NCI-H345 (cell line): Measurements from ENCODE around the gene SHROOM4.

Experiments
- DNase-seq: peaks from one replicate; lab custom pipeline; 2025; lab: John Stamatoyannopoulos, UW

The SHROOM4 gene

GRCh38 chrX:50776248-50776647 is 37.7 kb downstream of the SHROOM4 start:
- no peak for DNase-seq

GRCh38 chrX:50771382-50771781 is 42.6 kb downstream of the SHROOM4 start:
- no peak for DNase-seq

- DNase-seq = no peak
Measured at GRCh38 chrX:50770702-50771101, 43.3 kb downstream of the SHROOM4 start.

- DNase-seq = no peak
Measured at GRCh38 chrX:50769389-50770063, 44.5 kb downstream of the SHROOM4 start.

GRCh38 chrX:50768801-50769200 is 45.2 kb downstream of the SHROOM4 start:
- no peak for DNase-seq

- DNase-seq = no peak
Measured at GRCh38 chrX:50765986-50766385, 48.0 kb downstream of the SHROOM4 start.

- DNase-seq = no peak
Measured at GRCh38 chrX:50762578-50762977, 51.4 kb downstream of the SHROOM4 start.

GRCh38 chrX:50756276-50756675 is 57.7 kb downstream of the SHROOM4 start:
- no peak for DNase-seq

DNA sequence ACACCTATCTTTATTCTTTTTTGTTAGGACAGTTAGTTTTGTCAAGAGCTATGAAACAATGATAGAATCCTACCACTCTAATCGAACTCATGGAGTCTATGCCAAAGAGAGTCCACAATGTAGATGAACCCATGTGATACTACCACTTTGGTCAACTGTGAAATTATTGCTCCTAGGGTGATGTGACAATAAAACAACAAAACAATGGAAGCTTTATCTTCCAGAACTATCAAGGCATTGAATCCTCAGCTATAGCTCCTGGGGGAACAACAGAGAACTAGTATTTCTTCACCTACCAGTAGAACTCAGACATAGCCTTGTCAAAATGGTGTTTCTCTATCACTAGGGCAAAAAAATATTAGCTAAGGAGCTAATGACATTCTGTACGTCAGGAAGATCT is 62.9 kb downstream of the SHROOM4 start:
- DNase-seq = no peak

DNA sequence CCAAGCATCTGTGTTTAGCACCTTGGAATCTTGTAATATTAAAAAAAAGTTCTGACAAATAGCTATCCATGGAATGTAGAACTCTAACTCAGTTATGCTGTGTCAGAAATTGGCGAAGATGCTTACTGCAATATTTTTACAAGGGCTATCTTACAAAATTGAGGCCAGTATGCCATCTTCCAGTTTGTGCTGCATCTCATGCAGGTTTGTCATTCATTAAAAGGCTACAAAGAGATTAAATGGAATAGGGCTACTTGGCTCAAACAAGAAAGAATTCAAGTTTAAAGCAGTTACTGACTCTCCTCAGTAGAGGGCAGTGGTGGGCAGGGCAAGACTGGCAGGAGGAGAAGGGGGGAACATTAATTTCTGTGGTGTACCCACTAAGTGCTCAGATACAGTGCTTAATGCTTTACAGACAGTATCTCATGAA is 66.5 kb downstream of the SHROOM4 start:
- no peak for DNase-seq

GRCh38 chrX:50736656-50737055 is 77.3 kb downstream of the SHROOM4 start:
- no peak for DNase-seq

- no peak for DNase-seq
Measured at GRCh38 chrX:50726296-50726695, 87.7 kb downstream of the SHROOM4 start.

DNA sequence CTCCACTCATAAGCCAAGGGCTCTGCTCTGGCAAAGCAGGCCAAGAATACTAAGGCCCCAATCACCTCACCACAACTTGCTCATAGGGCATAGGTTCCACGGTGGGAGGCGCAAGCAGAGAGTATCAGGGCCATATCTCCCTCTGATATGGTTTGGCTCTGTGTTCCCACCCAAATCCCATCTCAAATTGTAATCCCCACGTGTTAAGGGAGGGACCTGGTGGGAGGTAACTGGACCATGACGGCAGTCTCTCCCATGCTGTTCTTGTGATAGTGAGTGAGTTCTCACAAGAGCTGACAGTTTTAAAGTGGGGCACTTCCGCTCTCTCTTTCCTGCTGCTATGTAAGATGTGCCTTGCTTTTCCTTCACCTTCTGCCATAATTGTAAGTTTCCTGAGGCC is 88.7 kb downstream of the SHROOM4 start:
- no peak for DNase-seq

DNA sequence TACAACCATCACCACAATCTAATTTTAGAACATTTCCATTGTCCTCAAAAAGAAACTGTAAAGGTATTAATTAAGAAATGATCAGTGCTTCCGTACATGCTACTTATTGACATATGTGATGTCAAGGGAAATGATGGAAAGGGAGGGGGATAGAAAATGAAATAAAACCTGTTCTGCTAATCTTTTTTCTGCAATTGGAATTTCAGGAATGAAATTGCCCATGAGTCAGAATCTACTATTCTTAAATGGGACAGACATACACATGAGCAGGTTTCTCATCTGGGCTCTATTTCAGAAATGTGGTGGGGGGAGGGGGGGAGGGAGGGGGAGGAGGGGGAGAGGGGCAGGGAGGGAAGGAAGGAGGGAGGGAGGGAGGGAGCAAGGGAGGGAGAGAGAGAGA is 91.0 kb downstream of the SHROOM4 start:
- no peak for DNase-seq

DNA sequence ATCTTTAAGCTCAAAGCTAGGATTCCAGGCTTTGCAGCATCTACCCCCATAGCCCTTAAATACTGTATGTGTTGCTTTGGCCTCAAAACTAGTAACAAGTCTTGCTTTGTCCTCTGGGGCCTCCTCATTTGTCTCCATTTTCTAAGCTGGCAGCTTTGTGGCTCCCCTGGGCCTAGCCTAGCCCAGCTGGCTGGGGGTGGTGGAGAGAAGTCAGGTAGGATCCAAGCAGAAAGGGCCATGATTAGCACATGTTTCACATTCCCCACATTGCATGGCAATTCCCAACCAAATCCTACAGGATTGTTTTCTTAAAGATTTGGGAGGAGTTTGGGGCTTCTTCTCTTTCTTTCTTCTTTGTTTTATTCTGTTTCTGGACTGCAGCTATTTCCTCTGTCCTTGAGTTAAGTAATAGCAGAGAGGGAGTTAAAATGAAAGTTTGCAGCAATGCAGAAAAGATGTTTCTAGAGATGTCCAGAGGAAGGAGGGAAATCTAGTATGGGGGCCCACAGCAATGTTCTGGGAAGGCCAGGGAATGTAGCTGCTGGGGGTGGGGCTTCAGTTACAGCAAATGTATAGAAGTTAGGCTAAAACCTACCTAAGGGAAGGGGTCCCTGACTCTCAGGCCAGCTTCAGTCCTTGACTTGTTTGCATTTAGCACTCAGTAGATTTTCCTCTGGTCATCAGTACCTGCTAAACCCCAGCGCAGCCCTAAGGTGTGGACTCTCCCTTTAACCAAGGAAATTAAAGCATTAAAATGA is 92.1 kb downstream of the SHROOM4 start:
- DNase-seq = no peak

- no peak for DNase-seq
Measured at GRCh38 chrX:50719614-50720013, 94.4 kb downstream of the SHROOM4 start.

DNA sequence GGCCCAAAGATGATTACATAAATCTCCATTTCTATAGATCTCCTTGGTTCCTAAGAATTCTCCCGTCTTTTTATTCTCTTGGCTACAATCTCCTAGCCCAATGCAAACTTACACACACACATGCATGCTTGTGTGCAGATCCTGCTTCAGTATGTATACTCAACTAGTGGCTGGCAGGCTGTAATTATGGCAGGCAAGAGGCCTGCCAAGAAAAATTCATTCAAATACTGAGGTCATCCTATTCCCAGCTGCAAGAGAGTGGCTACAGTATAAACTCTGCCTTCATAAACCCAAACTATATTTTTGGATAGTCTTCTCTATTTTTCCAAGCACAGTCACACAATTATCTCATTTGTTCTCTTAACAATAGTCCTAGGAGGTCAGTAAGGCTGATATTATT is 95.2 kb downstream of the SHROOM4 start:
- DNase-seq = no peak

DNA sequence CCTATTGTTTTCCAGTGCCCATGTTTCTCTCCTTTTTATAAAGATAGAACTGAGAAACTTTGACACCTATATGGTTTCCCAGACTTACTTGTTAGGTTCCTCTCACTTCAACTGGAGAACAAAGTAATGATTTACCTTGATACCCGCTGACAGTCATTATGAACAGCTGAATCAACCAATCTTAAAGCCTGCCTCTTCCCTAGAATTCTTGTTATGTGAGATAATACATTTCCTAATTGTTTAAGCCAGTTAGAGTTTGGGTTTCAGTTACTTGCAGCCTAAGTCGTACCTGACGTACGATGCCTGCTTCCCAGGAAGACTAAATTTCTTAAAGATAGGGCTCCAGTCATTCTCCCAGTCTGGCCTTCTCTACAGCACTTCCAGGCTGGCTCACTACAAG is 97.3 kb downstream of the SHROOM4 start:
- DNase-seq = no peak

- no peak for DNase-seq
Measured at GRCh38 chrX:50712777-50713176, 101.2 kb downstream of the SHROOM4 start.

GRCh38 chrX:50711907-50712306 is 102.1 kb downstream of the SHROOM4 start:
- DNase-seq = no peak

DNA sequence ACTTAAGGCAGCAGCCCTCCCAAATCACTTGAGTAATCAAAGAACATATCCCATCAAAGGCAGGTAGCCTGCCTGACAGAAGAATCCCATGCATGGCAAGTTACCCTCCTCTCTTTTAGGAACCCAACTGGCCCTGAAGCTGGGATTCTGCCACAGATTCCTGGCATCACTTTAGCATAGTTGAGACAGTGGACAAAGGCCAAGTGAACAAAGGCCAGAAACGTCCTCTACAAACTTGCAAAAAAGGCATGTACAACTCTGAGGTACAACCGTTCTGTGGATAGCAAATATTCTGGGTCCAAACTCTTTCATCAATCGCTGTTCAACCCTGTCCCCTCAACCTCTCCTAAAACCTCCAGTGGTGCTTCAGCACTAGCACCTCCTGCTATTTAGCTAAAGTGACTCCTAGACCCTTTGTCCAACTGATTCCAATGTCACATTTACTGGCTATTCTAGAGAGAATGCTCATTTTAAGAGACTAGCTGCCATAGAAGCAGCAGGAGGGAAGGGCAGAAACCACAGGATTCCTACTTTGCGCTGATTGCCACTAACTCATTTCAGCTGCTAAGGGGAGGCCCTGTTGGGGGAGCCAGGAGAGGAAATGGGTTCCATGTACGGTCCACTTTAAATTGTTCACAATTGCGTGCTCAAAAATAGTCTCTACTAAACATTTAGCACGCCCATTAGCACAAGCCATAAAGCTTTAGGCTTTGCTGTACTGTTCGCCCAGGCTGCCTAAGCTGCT is 105.9 kb downstream of the SHROOM4 start:
- DNase-seq = no peak

GRCh38 chrX:50707405-50707804 is 106.6 kb downstream of the SHROOM4 start:
- DNase-seq = no peak

GRCh38 chrX:50705042-50705441 is 109.0 kb downstream of the SHROOM4 start:
- DNase-seq = no peak
